ENCODE data around the gene SYPL1.

GRCh38 chr7:106050746-106051117, 61.4 kb downstream of the SYPL1 start:
- no peak for TF ChIP-seq CTCF (IDR thresholded peaks at IDR 0.05)
- no peak for TF ChIP-seq ZFX (IDR thresholded peaks at IDR 0.05; ENCODE audit: borderline replicate concordance)
